ENCODE data around the gene WHRN. TPM values are rescaled to one million over a fixed set of nuclear protein-coding genes. Genes with fewer than 3 reads are reported as not detected.

Gene WHRN
- total and polyA plus RNA-seq, 2 donors (not counting 1 experiment from before 2014, with no cell fraction given): 19.4 to 95.7 TPM

DNA sequence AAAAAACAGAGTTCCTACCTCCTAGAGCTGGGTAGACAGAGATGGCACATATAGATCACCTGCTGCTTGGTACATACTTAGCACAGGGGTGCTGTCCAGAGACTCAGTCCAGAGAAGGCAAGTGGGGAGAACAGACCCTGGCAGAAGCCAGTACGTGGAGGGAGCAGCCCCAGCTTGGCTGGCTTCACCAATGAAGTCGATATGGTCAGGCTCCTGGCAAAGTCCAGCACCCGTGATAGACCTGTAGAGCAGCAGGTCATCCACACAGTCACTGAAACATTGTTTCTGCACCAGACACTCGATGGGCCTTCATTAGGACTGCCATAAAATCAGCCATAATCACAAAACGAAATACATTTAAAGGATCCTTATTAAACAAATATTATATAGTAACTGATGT is 45.8 kb downstream of the WHRN start:
- no peak overlapping the region for H3K4me3 Mint-ChIP-seq
- H3K4me1 Mint-ChIP-seq: peaks cover 19% of the 10 kb centered on the region
- H3K9me3 Mint-ChIP-seq (ENCODE audit: insufficient read depth): no peaks in the 10 kb centered on the region
- no peaks in the 10 kb centered on the region for H3K27me3 ChIP-seq (replicated peaks in 1 of 4; ENCODE audit: control extremely low read depth in 1 of 4, control insufficient read depth in 3 of 4, insufficient read depth in 4 of 4, low read length in 3 of 4)
- no peak overlapping the region for H3K9ac ChIP-seq (ENCODE audit: low read length)
- H3K27ac Mint-ChIP-seq: no peak overlapping the region
- H3K9me3 ChIP-seq (ENCODE audit: control extremely low read depth in 1 of 3, control insufficient read depth in 2 of 3, insufficient read depth in 1 of 3, low read length in 2 of 3): no peaks in the 10 kb centered on the region
- ChIA-PET POLR2A (no interaction called here), CTCF (interaction anchor here (1.9 kb wide), 1 partner anchor 194 kb away, joined by 8 read pairs; no protein-coding TSS in a partner anchor)
- TF ChIP-seq EZH2 (IDR thresholded peaks at IDR 0.05; ENCODE audit: borderline replicate concordance, insufficient read depth, low read depth, low read length, poor library complexity, severe bottlenecking): no peak
- TF ChIP-seq, protein P1, sequence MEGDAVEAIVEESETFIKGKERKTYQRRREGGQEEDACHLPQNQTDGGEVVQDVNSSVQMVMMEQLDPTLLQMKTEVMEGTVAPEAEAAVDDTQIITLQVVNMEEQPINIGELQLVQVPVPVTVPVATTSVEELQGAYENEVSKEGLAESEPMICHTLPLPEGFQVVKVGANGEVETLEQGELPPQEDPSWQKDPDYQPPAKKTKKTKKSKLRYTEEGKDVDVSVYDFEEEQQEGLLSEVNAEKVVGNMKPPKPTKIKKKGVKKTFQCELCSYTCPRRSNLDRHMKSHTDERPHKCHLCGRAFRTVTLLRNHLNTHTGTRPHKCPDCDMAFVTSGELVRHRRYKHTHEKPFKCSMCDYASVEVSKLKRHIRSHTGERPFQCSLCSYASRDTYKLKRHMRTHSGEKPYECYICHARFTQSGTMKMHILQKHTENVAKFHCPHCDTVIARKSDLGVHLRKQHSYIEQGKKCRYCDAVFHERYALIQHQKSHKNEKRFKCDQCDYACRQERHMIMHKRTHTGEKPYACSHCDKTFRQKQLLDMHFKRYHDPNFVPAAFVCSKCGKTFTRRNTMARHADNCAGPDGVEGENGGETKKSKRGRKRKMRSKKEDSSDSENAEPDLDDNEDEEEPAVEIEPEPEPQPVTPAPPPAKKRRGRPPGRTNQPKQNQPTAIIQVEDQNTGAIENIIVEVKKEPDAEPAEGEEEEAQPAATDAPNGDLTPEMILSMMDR (IDR thresholded peaks at IDR 0.05): no peak
- 36% methylated on average over 2 of the region's 5 CpGs for WGBS (ENCODE audit: insufficient coverage)
- peaks cover 10 to 12% of the 10 kb centered on the region in 2 donors for H3K4me1 ChIP-seq (ENCODE audit: control insufficient read depth in 2 of 2, insufficient read depth in 2 of 2, low read length in 2 of 2)
- no peaks in the 10 kb centered on the region for H4K20me1 ChIP-seq (ENCODE audit: control insufficient read depth, insufficient read depth, low read length, poor library complexity, severe bottlenecking)
- no peak overlapping the region for H3K4me3 ChIP-seq (ENCODE audit: control extremely low read depth in 1 of 5, extremely low read depth in 1 of 5, insufficient read depth in 1 of 5, low read depth in 2 of 5, low read length in 4 of 5)
- no peaks in the 10 kb centered on the region for H3K27me3 Mint-ChIP-seq
- no peaks in the 10 kb centered on the region for H3K36me3 ChIP-seq (replicated peaks in 1 of 2; ENCODE audit: control extremely low read depth in 1 of 2, control insufficient read depth in 1 of 2, extremely low read depth in 1 of 2, insufficient read depth in 2 of 2, low read length in 1 of 2)
- ATAC-seq (ENCODE audit: low read depth): no peak
- intact Hi-C loops (cut with micrococcal nuclease): no loop called here
- no peak overlapping the region for H2AFZ ChIP-seq (ENCODE audit: insufficient read depth, low read depth, low read length, poor library complexity, severe bottlenecking)
- DNase-seq: no peak
- H3K79me2 ChIP-seq (ENCODE audit: control insufficient read depth, insufficient read depth, low read length): no peaks in the 10 kb centered on the region
- no peak overlapping the region for H3K27ac ChIP-seq (ENCODE audit: low read length in 2 of 2)
- H3K4me2 ChIP-seq (replicated peaks; ENCODE audit: low read depth, low read length, poor library complexity, severe bottlenecking): no peak overlapping the region

DNA sequence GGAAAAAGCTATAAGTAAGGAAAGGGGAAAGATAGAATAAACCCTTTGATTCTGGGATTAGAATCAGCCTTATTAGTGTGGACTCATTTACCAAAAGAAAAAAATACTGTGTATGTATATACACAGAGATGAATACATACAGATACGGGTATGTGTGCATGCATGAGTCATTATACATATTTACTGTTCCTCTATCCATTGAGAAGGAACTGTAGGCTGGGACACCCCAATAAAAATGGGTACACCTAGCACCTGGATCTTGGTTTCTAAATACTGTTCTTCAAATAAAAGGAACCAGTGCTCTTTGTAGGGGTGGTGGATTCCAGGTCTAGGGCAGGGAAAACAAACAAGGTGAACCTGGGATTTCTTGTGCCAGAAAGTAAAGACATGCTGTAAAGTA is 48.3 kb downstream of the WHRN start:
- Histone ChIP-seq H3K79me2 (ENCODE audit: control insufficient read depth, insufficient read depth, low read length) (no peaks in the 10 kb centered on the region), H3K27me3 (replicated peaks in 1 of 4; ENCODE audit: control extremely low read depth in 1 of 4, control insufficient read depth in 3 of 4, insufficient read depth in 4 of 4, low read length in 3 of 4) (no peaks in the 10 kb centered on the region), H3K36me3 (replicated peaks in 1 of 2; ENCODE audit: control extremely low read depth in 1 of 2, control insufficient read depth in 1 of 2, extremely low read depth in 1 of 2, insufficient read depth in 2 of 2, low read length in 1 of 2) (no peaks in the 10 kb centered on the region), H2AFZ (ENCODE audit: insufficient read depth, low read depth, low read length, poor library complexity, severe bottlenecking) (no peak overlapping the region), H3K9me3 (ENCODE audit: control extremely low read depth in 1 of 3, control insufficient read depth in 2 of 3, insufficient read depth in 1 of 3, low read length in 2 of 3) (peaks cover 0 to 9% (median 8%) of the 10 kb centered on the region in 3 donors), H3K4me3 (ENCODE audit: control extremely low read depth in 1 of 5, extremely low read depth in 1 of 5, insufficient read depth in 1 of 5, low read depth in 2 of 5, low read length in 4 of 5) (no peak overlapping the region), H3K27ac (ENCODE audit: low read length in 2 of 2) (no peak overlapping the region), H4K20me1 (ENCODE audit: control insufficient read depth, insufficient read depth, low read length, poor library complexity, severe bottlenecking) (no peaks in the 10 kb centered on the region), H3K4me2 (replicated peaks; ENCODE audit: low read depth, low read length, poor library complexity, severe bottlenecking) (no peak overlapping the region), H3K4me1 (ENCODE audit: control insufficient read depth in 2 of 2, insufficient read depth in 2 of 2, low read length in 2 of 2) (peaks cover 29 to 34% of the 10 kb centered on the region in 2 donors), H3K9ac (ENCODE audit: low read length) (no peak overlapping the region)
- no CpG with 5 or more reads among the region's 1 CpG for WGBS (ENCODE audit: insufficient coverage)
- TF ChIP-seq EZH2 (IDR thresholded peaks at IDR 0.05; ENCODE audit: borderline replicate concordance, insufficient read depth, low read depth, low read length, poor library complexity, severe bottlenecking): no peak
- TF ChIP-seq, protein P1 (IDR thresholded peaks at IDR 0.05): no peak
- DNase-seq: no peak
- no peak for ATAC-seq (ENCODE audit: low read depth)
- no peak overlapping the region for H3K4me3 Mint-ChIP-seq
- no peaks in the 10 kb centered on the region for H3K27me3 Mint-ChIP-seq
- ChIA-PET POLR2A (no interaction called here), CTCF (no interaction called here)
- H3K27ac Mint-ChIP-seq: no peak overlapping the region
- H3K9me3 Mint-ChIP-seq (ENCODE audit: insufficient read depth): peaks cover 4% of the 10 kb centered on the region
- intact Hi-C loops (cut with micrococcal nuclease): no loop called here
- peaks cover 36% of the 10 kb centered on the region for H3K4me1 Mint-ChIP-seq
